ENCODE data around the gene EYS.
A peak's percentile ranks its signal among the peaks of the same experiment; 100 is the strongest.
"Not testable (repeated sequence)": the region's sequence is repeated elsewhere in the genome, so short reads cannot be mapped to it uniquely, and the experiment has no call there.

EYS gene

DNA sequence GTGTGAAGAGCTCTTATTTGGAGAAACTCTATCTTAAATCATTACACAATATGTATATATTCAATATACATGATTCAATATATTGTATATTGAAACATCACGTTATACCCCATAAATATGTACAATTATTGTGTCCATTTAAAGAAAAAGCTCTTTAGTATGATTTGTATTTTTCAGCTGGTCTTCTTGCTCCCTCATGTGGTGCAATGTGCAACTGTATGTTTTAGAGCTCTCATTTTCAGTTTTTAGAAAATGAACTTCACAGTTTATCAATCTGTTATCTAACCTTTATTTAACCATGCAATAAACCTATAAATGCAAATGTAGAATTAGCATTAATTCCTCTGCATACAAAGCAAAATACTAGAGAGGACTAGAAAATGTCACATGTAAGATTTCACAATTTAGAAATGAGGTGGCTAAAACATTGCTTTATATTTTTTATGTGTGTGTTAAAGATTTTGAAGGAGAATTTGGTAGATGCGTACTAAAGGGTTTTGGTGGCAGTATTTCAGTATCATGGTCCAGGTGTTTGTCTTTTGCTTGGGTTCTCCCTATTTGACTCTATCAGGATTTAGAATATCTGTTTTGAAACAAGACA lies 1904.3 kb downstream of the EYS start:
- DNase-seq: peak; percentile 36 to 56 (median 39)

DNA sequence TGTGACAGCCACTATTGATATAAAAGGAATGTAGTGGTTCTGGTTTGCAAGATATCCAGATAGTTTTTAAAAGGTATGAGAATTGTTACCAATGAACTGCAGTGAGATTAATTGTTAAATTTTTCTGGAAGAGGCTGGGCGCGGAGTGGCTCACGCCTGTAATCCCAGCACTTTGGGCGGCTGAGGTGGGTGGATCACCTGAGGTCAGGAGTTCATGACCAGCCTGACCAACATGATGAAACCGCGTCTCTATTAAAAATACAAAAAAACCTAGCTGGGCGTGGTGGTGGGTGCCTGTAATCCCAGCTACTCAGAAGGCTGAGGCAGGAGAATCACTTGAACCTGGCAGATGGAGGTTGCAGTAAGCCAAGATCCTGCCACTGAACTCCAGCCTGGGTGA lies 1906.6 kb downstream of the EYS start:
- DNase-seq: not testable (repeated sequence)

DNA sequence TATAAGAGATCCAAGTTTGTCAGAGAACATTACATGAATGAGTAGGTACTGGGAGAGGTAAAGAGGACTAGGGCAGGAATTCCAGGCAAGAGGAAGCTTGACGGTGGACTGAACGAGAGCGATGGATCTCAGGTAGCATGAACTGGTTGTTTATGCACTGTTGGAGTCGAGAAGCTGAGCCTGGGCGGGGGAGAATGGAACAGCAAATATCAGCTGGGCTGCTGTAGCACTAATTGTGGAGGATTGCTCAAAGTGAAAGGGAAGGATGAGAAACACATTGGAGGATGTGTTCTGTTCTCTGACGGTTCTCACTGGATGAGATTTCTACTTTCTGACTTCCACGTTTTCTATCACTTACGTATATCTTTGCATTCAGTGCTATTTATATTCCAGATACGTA lies 1907.2 kb downstream of the EYS start:
- DNase-seq: no peak

DNA sequence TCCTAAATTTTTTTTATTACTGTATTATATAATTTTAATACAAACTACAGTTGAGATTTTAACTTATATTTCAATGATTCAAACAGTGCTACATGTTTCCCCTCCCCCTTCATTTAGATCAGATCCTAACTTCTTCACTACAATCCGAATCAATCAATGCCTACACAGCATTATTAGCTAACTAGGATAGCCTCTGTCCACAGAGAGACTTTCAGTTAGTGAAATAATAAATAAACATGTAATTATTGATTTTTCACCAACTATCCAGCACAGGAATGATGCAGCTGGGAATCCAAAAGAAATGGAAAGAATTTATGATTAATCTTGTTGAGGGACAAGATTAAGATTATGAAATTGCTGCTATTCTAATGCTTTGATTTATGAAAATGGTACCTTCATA lies 1907.7 kb downstream of the EYS start:
- no peak for DNase-seq

DNA sequence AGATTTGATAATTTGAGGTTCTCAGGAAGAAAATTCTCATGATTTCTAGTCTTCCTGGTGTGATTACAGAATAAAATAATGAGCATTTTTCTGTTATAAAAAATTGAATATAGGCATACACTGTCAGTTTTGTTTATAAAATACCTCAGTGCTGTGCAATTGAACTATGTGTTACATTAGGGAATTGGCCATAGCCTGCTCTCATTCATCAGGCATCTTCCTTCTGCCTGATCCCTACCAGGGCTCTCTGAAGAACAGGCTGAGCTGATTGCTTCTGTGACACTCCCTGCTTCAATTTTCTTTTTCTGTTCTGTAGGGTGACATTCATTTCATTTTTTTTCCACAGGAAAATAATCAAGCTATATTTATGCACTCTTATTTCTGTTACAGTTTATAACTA lies 1908.6 kb downstream of the EYS start:
- DNase-seq: no peak

DNA sequence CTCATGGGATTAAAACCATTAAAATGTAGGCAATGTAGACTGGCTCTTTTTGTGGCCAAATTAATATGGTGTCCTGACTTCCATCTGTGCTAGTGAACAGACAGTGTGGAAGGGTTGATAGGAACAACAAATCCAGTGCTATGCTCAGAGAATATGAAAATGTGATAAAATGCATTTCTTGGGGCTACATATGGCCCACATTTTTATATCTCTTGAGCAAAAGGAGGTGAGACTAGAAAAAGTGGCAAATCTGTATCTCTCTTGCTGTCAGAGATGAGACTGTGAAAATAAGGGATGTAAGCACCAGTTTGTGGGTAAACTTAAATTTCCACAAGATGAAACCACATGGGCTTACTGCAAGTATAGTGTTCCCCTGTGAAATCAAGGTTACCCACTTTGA lies 1909.3 kb downstream of the EYS start:
- no peak for DNase-seq

DNA sequence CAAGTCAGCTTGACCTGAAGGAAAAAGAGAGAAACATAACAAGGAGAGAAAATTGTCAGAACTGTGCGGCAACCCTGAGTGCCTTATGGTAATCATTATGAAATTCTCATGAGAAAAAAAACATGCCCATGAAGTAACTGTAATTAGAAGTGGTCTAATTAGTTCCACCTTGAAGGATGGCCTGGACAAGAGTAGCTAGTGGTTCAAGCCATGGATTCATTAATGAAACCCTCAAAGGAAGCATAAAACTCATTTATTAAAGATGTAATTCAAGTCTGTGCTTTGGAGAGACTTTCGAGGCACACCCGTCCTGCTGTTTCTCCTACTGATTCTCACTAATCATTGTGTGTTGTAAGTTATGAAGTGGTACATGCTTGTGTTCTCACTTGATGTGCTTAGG lies 1911.2 kb downstream of the EYS start:
- no peak for DNase-seq

DNA sequence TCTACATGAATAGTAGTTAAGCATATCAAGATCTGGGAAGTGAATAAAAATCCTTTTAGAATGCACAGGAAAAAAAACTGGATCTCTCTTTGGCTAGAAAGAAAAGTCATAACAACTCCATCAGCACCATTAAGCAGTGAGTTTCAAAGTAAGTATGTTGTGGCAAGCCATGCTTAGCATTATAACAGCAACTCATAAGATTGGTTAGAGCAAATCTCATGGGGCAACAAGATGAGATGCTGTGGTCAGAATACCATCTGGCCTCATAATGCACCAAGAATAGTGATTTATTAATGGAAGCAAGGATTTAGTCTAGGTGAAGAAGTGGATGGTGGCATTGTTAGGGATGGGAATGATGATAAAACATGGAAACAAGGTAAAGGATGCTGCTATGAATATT lies 1912.0 kb downstream of the EYS start:
- no peak for DNase-seq

DNA sequence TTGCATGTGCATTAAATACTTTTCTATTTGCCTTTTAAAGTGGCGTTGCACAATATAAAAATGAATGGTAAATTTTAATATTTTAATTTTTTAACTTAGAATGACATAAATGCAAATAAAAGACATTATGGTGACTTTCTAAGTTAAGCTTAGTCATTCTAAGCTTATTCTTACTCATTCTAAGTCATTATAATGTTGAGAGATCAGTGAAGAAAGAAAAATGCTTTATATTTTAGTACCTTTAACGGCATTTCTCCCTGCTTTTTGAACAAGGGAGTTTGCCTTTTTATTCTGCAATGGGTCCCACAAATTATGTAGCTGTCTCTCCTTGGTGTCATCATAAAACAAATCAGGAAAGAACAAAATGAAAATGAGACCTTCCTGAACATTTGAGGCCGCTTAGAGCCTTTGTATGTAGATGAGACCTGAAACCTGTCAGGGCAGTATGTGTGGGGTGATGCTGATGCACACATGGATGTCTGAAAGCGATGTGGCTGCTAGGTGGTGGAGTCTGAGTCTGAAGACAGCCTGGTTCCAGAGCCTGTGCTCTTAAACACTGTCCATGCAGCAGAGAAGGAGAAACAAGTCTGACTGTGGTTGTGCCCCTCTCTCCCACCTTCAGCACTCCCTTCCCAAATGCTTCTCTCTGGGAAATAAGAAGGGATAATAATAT lies 1913.4 kb downstream of the EYS start:
- no peak for DNase-seq

DNA sequence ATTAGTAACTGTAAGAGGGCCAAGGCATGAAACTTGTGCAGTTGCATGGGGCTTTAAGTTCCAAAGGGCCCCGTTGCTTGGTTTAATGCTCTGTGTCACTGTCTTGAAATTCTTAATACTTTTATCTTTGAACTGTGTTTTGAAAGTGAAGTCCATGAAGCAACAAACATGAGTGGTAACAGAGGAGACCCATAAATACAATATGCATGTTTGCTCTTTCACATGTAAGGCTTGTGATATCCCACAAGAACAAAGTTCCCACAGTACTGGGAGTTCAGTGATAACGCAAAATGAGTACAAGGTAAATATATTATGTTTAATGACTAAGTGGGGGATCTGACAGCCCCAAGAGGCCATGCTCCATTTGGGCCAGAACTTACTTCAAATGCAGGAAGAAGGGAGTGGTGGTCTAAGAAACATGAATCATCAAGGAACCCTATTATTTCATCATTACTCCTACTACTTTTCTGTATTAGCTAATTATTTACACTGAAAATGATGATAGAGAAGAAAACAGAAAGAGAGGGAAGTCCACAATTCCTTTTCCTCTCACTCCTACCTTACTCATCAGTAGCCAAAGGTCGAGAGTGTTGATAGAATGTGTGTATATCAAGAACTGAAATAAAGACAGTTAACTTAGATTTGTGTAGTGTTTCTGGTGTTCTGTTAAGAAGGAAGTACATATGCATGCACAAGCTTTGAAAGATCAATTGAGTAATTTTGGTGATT lies 1914.1 kb downstream of the EYS start:
- DNase-seq: peak in 2 of 4 experiments; percentile 29 to 31

DNA sequence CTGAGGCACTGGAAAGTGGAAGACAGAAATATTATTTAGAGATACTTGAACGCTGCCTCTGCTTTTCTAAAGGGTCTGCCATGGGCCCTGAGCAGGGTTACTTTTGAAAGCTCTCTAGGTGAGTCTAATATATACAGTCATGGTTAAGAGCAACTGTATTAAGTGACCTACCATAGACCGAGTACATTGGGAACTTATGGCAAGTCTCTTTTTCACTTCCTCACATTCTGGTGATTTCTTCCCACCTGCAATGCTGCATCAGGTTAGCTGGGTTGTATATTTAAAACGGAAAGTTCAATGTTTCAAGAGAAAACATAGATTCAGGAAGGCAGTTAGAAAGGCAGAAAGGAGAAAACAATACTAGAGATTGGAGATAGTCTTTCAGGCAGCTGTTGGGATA lies 1916.7 kb downstream of the EYS start:
- no peak for DNase-seq

DNA sequence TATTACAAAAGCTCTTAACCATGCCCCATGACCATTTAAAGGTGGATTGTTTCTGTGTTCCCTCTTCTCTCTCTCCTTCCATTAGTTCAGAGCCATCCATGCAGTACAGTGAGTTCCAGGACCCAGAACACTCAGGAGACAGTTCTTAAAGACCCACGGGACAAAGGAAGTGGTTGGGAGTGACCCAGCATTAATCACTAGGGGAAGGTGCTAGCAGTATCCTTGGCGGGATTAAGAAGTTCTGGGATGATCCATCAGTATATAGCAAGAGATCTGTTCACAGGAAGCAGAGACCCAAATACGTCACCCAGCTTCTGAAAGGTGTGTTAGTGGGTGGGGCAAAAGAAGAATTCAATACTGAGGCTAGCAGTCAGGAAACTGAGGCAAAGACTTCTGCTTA lies 1917.3 kb downstream of the EYS start:
- DNase-seq: no peak

DNA sequence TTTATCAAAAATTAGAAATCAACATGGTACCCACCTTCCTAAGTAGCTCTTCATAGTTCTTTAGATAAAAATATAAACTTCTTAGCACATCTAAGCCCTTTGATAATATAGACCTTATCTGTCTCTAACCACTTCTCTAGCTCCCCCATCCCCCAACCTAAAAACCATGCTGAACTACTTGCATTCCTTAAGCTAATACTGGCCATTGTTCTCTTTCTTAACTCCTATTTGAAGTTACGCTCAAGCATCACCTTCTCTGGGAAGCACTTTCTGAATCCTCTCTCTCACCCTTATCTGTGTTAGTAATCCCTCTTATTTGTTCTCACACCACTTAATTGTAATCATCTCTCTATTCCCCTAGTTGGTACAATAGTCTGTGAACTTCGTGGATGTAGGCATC lies 1918.5 kb downstream of the EYS start:
- no peak for DNase-seq

DNA sequence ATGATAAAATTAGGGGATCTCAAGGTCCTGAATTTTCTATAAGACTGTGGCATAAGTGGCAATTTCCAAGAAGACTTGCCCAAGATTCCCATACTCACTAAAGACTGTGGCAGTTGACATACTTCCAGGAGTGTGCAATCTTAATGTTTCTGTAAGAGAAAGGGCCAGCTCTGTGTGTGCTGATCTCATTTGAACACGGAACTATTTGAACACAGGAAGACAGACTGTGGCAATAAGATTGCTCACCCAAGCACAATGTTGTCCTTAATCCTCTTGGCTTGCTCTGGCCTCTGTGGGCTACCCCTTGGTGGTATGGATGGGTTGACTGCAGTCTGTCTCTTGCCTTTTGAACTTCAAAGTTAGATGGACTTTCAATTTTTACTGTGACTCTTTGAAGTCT lies 1920.0 kb downstream of the EYS start:
- DNase-seq: peak in 1 of 4 experiments; percentile 34

DNA sequence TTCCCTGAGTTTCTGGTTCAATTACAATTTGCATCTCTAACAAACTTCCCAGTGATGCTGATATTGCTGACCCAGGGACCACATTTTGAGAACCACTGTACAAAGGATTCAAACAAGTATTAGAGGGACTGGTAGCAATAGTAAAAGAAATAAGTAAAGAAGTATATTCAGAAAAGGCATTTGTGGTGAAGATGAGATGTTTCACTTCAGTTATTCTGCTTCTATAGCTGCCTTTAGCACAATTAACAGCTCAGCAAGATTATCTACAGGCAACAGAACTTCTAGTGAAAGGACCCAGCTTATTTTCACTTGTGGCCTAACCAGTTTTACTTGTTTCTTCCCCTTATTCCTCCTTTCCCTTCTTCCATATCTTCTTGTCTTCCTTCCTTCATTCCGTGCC lies 1922.0 kb downstream of the EYS start:
- DNase-seq: no peak

DNA sequence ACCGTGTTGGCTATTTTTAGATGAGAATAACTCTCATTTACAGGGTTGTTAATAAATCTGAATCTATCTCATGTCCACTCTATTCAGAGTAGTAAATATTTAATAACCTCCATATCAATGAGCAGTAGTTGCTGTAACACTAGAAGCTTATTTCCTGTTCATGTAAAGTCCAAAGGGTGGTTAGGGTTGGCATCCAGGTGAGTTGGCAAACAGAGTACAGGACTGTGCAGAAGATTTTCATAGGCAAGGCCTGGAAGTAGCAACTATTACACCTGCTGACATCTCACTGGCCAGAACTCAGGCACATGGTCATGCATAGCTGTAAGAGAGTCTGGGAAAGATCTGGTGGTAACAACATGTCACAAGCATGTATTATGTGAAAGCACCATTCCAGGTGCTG lies 1923.9 kb downstream of the EYS start:
- DNase-seq: no peak

DNA sequence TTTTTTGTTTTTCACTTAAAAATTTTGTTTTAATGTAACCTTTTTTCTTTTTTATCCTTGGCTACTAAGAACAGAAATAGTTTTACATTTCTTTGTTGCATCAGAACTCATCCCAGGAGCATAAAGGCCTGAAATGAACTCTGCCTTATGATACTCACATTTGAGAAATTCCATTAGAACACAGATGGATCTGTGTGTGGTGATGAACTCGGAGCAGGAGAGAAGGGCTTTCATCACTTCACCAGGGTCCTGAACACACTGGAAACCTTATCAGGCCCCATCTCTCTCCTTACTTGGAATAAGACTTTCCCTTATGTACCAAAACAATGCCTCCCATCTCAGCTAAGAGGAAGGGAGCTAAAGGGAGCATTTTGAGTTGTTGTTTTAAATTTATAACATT lies 1932.1 kb downstream of the EYS start:
- DNase-seq: no peak

DNA sequence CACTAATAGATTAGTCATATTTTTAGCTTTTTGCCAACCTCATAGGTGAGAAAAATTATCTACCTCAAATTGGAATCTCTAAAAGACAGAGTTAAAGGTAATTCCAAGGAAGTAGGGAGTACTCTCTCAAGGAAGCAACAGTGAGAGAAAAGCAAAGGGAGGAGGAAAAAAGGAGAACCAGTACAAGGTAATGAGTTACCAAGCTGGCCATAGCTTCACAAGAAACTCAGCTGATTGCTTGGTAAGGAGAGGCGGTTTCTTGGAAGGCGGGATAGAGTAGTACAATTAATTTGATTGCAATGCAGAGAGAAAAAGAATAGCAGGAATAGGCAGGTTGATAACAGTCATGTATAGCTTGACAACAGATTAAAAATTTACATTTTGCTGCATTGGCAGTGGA lies 1933.8 kb downstream of the EYS start:
- no peak for DNase-seq

DNA sequence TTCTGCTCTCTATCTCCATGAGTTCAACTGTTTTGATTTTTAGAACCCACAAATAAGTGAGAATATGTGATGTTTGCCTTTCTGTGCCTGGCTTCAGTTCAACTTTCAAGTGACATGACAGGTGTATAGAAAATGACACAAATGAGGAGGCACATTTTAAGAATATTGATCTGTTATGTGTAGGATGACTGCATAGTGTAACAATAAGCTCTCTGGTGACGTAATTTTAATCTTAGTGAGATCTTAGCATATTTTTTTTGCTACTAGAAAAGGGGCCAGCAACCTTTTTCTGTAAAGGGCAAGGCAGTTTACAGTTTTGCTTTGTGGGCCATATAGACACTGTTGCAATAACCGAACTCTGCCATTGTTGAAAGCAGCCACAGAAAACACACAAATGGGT lies 1941.2 kb downstream of the EYS start:
- no peak for DNase-seq

DNA sequence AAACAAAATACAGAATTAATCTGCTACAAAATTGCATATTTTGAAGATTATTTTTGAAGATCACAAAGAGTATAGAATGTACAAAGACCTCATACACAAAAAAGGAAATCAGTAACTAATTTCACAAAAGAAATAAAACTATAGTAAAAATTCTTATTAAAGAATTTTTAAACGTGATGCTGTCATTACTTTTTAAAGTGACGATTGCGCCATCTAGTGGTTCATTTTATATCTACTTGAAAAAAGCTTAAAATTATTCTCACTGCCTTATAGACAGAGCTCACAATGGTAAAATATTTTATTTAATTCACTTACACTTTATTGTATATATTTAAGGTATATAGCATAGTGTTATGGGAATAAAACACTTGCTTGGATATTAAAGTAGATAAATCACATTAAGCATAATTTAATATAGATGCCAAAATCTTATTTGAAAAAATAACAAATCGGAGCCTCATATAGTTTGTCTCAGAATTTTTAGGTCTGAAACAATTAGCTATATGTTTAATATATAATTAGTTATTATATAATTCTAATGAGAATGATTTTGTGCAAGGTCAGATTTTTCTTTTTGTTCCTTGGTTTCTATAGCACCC lies 1942.6 kb downstream of the EYS start:
- DNase-seq: peak in 3 of 4 experiments; percentile 67 to 83 (median 72)

DNA sequence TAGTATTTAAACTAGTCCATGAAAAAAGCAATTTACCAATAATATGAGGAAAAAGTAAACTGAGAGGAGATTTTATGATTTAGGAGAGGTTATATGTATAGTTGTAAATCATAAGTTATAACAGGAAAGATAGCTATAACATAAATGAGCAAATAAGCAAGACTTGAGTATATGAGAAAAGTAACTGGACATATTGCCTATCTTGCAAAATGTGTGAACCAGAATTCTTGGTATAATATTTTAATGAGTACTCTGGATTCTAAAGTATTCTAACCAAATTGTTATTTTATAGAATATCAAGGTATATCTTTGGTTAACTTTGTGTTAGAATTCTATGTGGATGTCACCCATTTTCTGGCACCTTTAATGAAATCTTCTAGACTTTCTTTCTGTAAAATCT lies 1946.8 kb downstream of the EYS start:
- DNase-seq: no peak

DNA sequence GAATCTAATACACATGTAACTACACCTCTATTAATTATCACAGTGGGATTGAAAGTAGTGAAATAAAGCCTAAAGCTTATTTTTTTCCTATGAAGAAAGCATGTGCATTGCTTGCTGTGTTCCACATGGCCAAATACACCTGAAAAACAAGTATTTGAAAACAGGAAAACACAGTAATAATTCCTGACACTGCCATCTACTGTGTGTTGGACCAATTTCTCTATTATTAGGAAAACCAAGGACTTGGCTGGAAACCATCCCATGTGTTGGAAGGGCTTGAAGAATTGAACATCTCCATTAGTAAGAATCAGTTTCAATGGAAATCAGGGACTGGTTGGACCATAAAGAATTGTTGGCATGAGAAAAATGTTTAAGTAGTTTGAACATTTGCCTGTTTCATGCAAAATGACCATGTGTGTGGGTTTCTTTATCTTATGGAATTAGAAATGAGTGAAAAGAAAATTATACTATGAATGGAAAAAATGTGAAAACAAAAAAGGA lies 1947.4 kb downstream of the EYS start:
- no peak for DNase-seq

DNA sequence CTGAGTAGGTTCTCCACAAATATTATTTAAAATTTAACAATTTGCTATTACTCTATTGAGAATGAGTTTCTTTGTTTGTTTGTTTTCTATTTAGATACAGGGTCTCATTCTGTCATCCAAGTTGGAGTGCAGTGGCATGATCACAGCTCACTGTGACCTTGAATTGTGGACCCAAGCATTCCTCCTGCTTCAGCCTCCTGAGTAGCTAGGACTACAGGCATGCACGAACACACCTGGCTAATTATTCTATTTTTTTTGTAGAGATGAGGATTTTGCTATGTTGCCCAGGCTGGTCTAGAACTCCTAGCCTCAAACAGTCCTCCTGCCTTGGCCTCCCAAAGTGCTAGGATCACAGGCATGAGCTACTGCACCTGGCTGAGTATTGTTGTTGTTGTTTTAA lies 1949.2 kb downstream of the EYS start:
- DNase-seq: no peak

DNA sequence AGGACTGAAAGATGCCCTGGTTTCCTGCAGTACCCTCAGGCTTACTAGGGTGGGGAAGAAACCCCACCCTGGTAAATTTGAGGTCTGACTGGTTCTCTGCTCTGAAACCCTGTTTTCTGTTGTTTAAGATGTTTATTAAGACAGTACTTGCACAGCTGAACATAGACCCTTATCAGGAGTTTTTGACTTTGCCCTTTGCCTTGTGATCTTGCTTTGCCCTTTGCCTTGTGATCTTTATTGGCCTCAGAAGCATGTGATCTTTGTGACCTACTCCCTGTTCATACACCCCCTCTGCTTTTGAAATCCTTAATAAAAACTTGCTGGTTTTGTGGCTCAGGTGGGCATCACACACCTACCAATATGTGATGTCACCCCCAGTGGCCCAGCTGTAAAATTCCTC lies 1949.8 kb downstream of the EYS start:
- not testable (repeated sequence) for DNase-seq
